GM12878 (cell line): ENCODE data around the gene SV2A. TPM values are rescaled to one million over a fixed set of nuclear protein-coding genes. Genes with fewer than 3 reads are reported as not detected.
A peak's percentile ranks its signal among the peaks of the same experiment; 100 is the strongest.

Source experiments
- ATAC-seq: fragments of 200-7000 bp; cut with Tn5 transposase; 3 replicates; pipeline ENCODE4 v1.9.1; 2020; ENCODE audit warnings: mild to moderate bottlenecking, moderate library complexity
- BruUV-seq: library from RNA; stranded (reverse); fragments of 400-500 nt; replicated peaks from 2 replicates; lab custom pipeline; 2021; lab: Mats Ljungman, UMichigan
- CTCF ChIA-PET: fragments of 300-600 bp; sonication (Branson Sonifier 250); formaldehyde crosslinking; extraction: SDS; loops from one replicate; lab custom pipeline; 2021; ENCODE audit warnings: inconsistent platforms; lab: Yijun Ruan, JAX
- POLR2A ChIA-PET: fragments of 350-600 bp; formaldehyde crosslinking; extraction: SDS; loops from one replicate; lab custom pipeline; 2021; ENCODE audit warnings: inconsistent platforms; lab: Charles Lee
- RAD21 ChIA-PET: fragments of 300-600 bp; sonication (Branson Sonifier 250); formaldehyde crosslinking; loops from one replicate; lab custom pipeline; 2023; ENCODE audit warnings: antibody characterized with exemption; ENCODE audit not compliant: unreplicated experiment; lab: Charles Lee
- SMC1A ChIA-PET: fragments of 300-600 bp; sonication (Branson Sonifier 250); formaldehyde crosslinking; loops from one replicate; lab custom pipeline; 2023; ENCODE audit not compliant: unreplicated experiment, uncharacterized antibody; lab: Charles Lee
- DNase-seq: peaks from one replicate; pipeline ENCODE4 v3.0.0-alpha.2; 2011; ENCODE audit warnings: low read depth, low spot score
- FAIRE-seq: peaks from 3 replicates; lab custom pipeline; 2011; peaks lifted over from hg19 to GRCh38; lab: Jason Lieb, UNC
- H2AFZ ChIP-seq: 2 replicates; pipeline ENCODE4 v1.6.0; 2011; ENCODE audit warnings: low read depth, low read length, control low read depth; ENCODE audit not compliant: control insufficient read depth
- H3K27ac ChIP-seq: 2 replicates; pipeline ENCODE4 v1.5.1; 2011; ENCODE audit warnings: control low read depth; ENCODE audit not compliant: control insufficient read depth, insufficient read depth
- H3K27me3 ChIP-seq, 2 experiments: replicated peaks in 1 of 2; 2 replicates each; pipeline versions ENCODE4 v1.6.0 to v1.6.1; 2011; ENCODE audit warnings: low read length in 1 of 2; ENCODE audit not compliant: control insufficient read depth in 2 of 2, insufficient read depth in 2 of 2
- H3K36me3 ChIP-seq, 2 experiments: 2 replicates each; pipeline ENCODE4 v1.5.1; 2011; ENCODE audit warnings: low read length in 1 of 2; ENCODE audit not compliant: control insufficient read depth in 2 of 2, insufficient read depth in 2 of 2
- H3K4me1 ChIP-seq: 2 replicates; pipeline ENCODE4 v1.6.1; 2011; ENCODE audit warnings: mild to moderate bottlenecking, low read length, moderate library complexity, mixed read lengths; ENCODE audit not compliant: control insufficient read depth, insufficient read depth
- H3K4me2 ChIP-seq: 2 replicates; pipeline ENCODE4 v1.6.0; 2011; ENCODE audit warnings: control low read depth; ENCODE audit not compliant: control insufficient read depth, insufficient read depth
- H3K4me3 ChIP-seq: fragments of 200-600 bp; sonication (generic); 2 replicates; pipeline ENCODE4 v1.5.1; 2016
- H3K79me2 ChIP-seq: 2 replicates; pipeline ENCODE4 v1.6.0; 2011; ENCODE audit warnings: low read length; ENCODE audit not compliant: control insufficient read depth, insufficient read depth
- H3K9ac ChIP-seq: 2 replicates; pipeline ENCODE4 v1.8.0; 2011; ENCODE audit warnings: low read length, control low read depth, mixed read lengths; ENCODE audit not compliant: control insufficient read depth, insufficient read depth
- H3K9me3 ChIP-seq: replicated peaks from 3 replicates; pipeline ENCODE4 v1.5.1; 2011; ENCODE audit warnings: mild to moderate bottlenecking, low read length; ENCODE audit not compliant: control insufficient read depth, insufficient read depth
- H4K20me1 ChIP-seq: 2 replicates; pipeline ENCODE4 v1.6.0; 2011; ENCODE audit not compliant: control insufficient read depth, insufficient read depth
- BCLAF1 ChIP-seq: fragments of 450-650 bp; IDR thresholded peaks from 2 replicates; pipeline ENCODE4 v1.6.1; 2017; ENCODE audit warnings: antibody characterized with exemption, mild to moderate bottlenecking, moderate library complexity
- CBFB ChIP-seq: IDR thresholded peaks from 2 replicates; pipeline ENCODE4 v1.6.1; 2016; ENCODE audit warnings: antibody characterized with exemption, low read depth
- MEF2A ChIP-seq: IDR thresholded peaks from 2 replicates; pipeline ENCODE4 v1.6.1; 2011; ENCODE audit warnings: low read depth, mild to moderate bottlenecking, low read length, moderate library complexity; ENCODE audit not compliant: insufficient read depth
- SREBF2 ChIP-seq: IDR thresholded peaks from 2 replicates; pipeline ENCODE4 v1.6.1; 2012; ENCODE audit warnings: mild to moderate bottlenecking, low read length
- YBX1 ChIP-seq: fragments of 450-650 bp; IDR thresholded peaks from 2 replicates; pipeline ENCODE4 v1.6.1; 2016; ENCODE audit warnings: antibody characterized with exemption
- WGBS: methylation state at CpG from one replicate; pipeline ENCODE4 v1.1.6; 2016; ENCODE audit warnings: low lambda C conversion rate; ENCODE audit not compliant: insufficient replicate concordance, insufficient coverage; ENCODE audit errors: missing lambda C conversion rate; 5-methylcytosine and 5-hydroxymethylcytosine counted together
- in situ Hi-C: fragments of 300-500 bp; cut with MboI; formaldehyde crosslinking; loops from 9 replicates; pipeline ENCODE4 v1.14.3; 2018; ENCODE audit warnings: mixed read lengths
- intact Hi-C: fragments of 100-400 bp; cut with micrococcal nuclease; formaldehyde crosslinking; loops from one replicate; pipeline ENCODE4 v1.14.2; 2022; ENCODE audit not compliant: unreplicated experiment
- polyA plus RNA-seq, 11 experiments: library from polyadenylated mRNA; depleted of rRNA in 4 of 11; unstranded in 6 of 11; stranded (reverse) in 5 of 11; fragments of >200 nt; fragmentation: Nextera tagmentation in 4 of 11; fragmentation: Illumina TruSeq in 1 of 11; extraction: Ambion mirVana in 4 of 11; extraction: Trizol in 1 of 11; gene quantifications; 1 replicate in 1 of 11; 2 replicates in 10 of 11; pipeline versions ENCODE4 v1.2.1 to v1.2.3, GENCODE V29; 2011 to 2016; ENCODE audit warnings: inconsistent platforms in 2 of 11, missing spikeins in 2 of 11, low read depth in 1 of 11
- total RNA-seq, 4 experiments: library from RNA; depleted of rRNA in 3 of 4; stranded (reverse); fragments of >200 nt in 3 of 4; fragmentation: Illumina TruSeq in 1 of 4; extraction: Trizol in 1 of 4; gene quantifications; 2 replicates each; pipeline versions ENCODE4 v1.2.1 to v1.2.3, GENCODE V29; 2013 to 2021

The SV2A gene
- total and polyA plus RNA-seq, 10 of the 15 experiments (the other 5 are each of a cell fraction or from before 2014, with no cell fraction given): 0.39 to 11.6 (median 5.4) TPM

- H3K27ac ChIP-seq: no peak overlapping the region
- RAD21 ChIA-PET: no interaction called here
- FAIRE-seq (no peak), DNase-seq (no peak)
- H3K4me2 ChIP-seq: peak overlapping the region; percentile 85
- no peak overlapping the region for H3K9ac ChIP-seq
- H4K20me1 ChIP-seq: no peaks in the 10 kb centered on the region
- H3K4me1 ChIP-seq: peaks cover 10% of the 10 kb centered on the region
- H3K9me3 ChIP-seq: no peaks in the 10 kb centered on the region
- peaks cover 7 to 11% of the 10 kb centered on the region in 2 experiments for H3K36me3 ChIP-seq
- CTCF ChIA-PET: interaction anchor here (1.0 to 2.1 kb wide), 3 partner anchors 37 to 42 kb away, joined by 3 to 6 read pairs (median 4); no protein-coding TSS in a partner anchor
- in situ Hi-C loops: no loop called here
- BruUV-seq: no TSS peak
- WGBS: 89% methylated on average over 2 of the region's 2 CpGs
- peak overlapping the region; percentile 99; the same call in 1 of the 2 replicates for H3K4me3 ChIP-seq
- no peak for TF ChIP-seq SREBF2
- TF ChIP-seq YBX1: no peak
- no peak for TF ChIP-seq MEF2A
- TF ChIP-seq BCLAF1: no peak
- TF ChIP-seq CBFB: no peak
- TF ChIP-seq, all 136 proteins: peak for 0
- ChIA-PET SMC1A (interaction anchor here (1.4 kb wide), 1 partner anchor 37 kb away, joined by 3 read pairs; no protein-coding TSS in a partner anchor), POLR2A (no interaction called here)
- intact Hi-C loops: no loop called here
- H3K27me3 ChIP-seq: no peaks in the 10 kb centered on the region
- no peak overlapping the region for H2AFZ ChIP-seq
- no peak for ATAC-seq
- peaks cover 28% of the 10 kb centered on the region for H3K79me2 ChIP-seq
Measured at GRCh38 chr1:149925751-149926150, 8.1 kb upstream of the SV2A start.
